Measurements from ENCODE around the gene TEKT3.

The TEKT3 gene

GRCh38 chr17:15323131-15323530, 18.3 kb downstream of the TEKT3 start:
- ATAC-seq (no peak), DNase-seq (ENCODE audit: low spot score in 2 of 2) (no peak)
- H3K27ac Mint-ChIP-seq = no peak overlapping the region
- H3K4me3 Mint-ChIP-seq = no peak overlapping the region
- H3K4me1 Mint-ChIP-seq = no peaks in the 10 kb centered on the region
- no peaks in the 10 kb centered on the region for H3K9me3 Mint-ChIP-seq
- H3K36me3 Mint-ChIP-seq = no peaks in the 10 kb centered on the region

- H3K36me3 Mint-ChIP-seq = no peaks in the 10 kb centered on the region
- DNase-seq (ENCODE audit: low spot score in 2 of 2) (no peak), ATAC-seq (no peak)
- H3K4me3 Mint-ChIP-seq = no peak overlapping the region
- no peaks in the 10 kb centered on the region for H3K9me3 Mint-ChIP-seq
- H3K27ac Mint-ChIP-seq = no peak overlapping the region
- no peaks in the 10 kb centered on the region for H3K4me1 Mint-ChIP-seq
Measured at GRCh38 chr17:15321556-15322251, 19.7 kb downstream of the TEKT3 start.

- Mint-ChIP-seq H3K9me3 (no peaks in the 10 kb centered on the region), H3K27ac (no peak overlapping the region), H3K4me1 (no peaks in the 10 kb centered on the region), H3K36me3 (no peaks in the 10 kb centered on the region), H3K4me3 (no peak overlapping the region)
- ATAC-seq = no peak
- no peak for DNase-seq (ENCODE audit: low spot score in 2 of 2)
Measured at GRCh38 chr17:15319452-15320010, 21.9 kb downstream of the TEKT3 start.

- Mint-ChIP-seq H3K9me3 (no peaks in the 10 kb centered on the region), H3K27ac (no peak overlapping the region), H3K4me1 (no peaks in the 10 kb centered on the region), H3K4me3 (no peak overlapping the region), H3K36me3 (no peaks in the 10 kb centered on the region)
- no peak for ATAC-seq
- DNase-seq (ENCODE audit: low spot score in 2 of 2) = no peak
Measured at GRCh38 chr17:15311996-15312395, 29.4 kb downstream of the TEKT3 start.

- no peak overlapping the region for H3K4me3 Mint-ChIP-seq
- no peaks in the 10 kb centered on the region for H3K36me3 Mint-ChIP-seq
Measured at GRCh38 chr17:15309793-15310192, 31.6 kb downstream of the TEKT3 start.

GRCh38 chr17:15309236-15309635, 32.2 kb downstream of the TEKT3 start:
- Mint-ChIP-seq H3K36me3 (no peaks in the 10 kb centered on the region), H3K9me3 (no peaks in the 10 kb centered on the region), H3K4me3 (no peak overlapping the region), H3K27ac (no peak overlapping the region), H3K4me1 (no peaks in the 10 kb centered on the region)
- DNase-seq (ENCODE audit: low spot score in 2 of 2) (no peak), ATAC-seq (no peak)

More at GRCh38 chr17:15309793-15310192, 31.6 kb downstream of the TEKT3 start:
- ATAC-seq = no peak
- DNase-seq (ENCODE audit: low spot score in 2 of 2) = no peak
- Mint-ChIP-seq H3K9me3 (no peaks in the 10 kb centered on the region), H3K27ac (no peak overlapping the region), H3K4me1 (no peaks in the 10 kb centered on the region)

- no peaks in the 10 kb centered on the region for H3K4me1 Mint-ChIP-seq
- DNase-seq (ENCODE audit: low spot score in 2 of 2) (no peak), ATAC-seq (no peak)
- no peaks in the 10 kb centered on the region for H3K9me3 Mint-ChIP-seq
- no peak overlapping the region for H3K4me3 Mint-ChIP-seq
- no peak overlapping the region for H3K27ac Mint-ChIP-seq
- H3K36me3 Mint-ChIP-seq = no peaks in the 10 kb centered on the region
Measured at GRCh38 chr17:15308758-15309157, 32.6 kb downstream of the TEKT3 start.

- no peak for ATAC-seq
- H3K4me1 Mint-ChIP-seq = no peaks in the 10 kb centered on the region
- no peak overlapping the region for H3K4me3 Mint-ChIP-seq
- H3K27ac Mint-ChIP-seq = no peak overlapping the region
- DNase-seq (ENCODE audit: low spot score in 2 of 2) = no peak
- no peaks in the 10 kb centered on the region for H3K36me3 Mint-ChIP-seq
- H3K9me3 Mint-ChIP-seq = no peaks in the 10 kb centered on the region
Measured at GRCh38 chr17:15307710-15308111, 33.7 kb downstream of the TEKT3 start.

- Mint-ChIP-seq H3K4me1 (no peaks in the 10 kb centered on the region), H3K27ac (no peak overlapping the region), H3K36me3 (no peaks in the 10 kb centered on the region), H3K4me3 (no peak overlapping the region), H3K9me3 (no peaks in the 10 kb centered on the region)
- no peak for DNase-seq (ENCODE audit: low spot score in 2 of 2)
- ATAC-seq = no peak
Measured at GRCh38 chr17:15303851-15304250, 37.5 kb downstream of the TEKT3 start.

- H3K4me1 Mint-ChIP-seq = no peaks in the 10 kb centered on the region
- no peak overlapping the region for H3K27ac Mint-ChIP-seq
- no peaks in the 10 kb centered on the region for H3K36me3 Mint-ChIP-seq
- no peak overlapping the region for H3K4me3 Mint-ChIP-seq
- DNase-seq (ENCODE audit: low spot score in 2 of 2) (no peak), ATAC-seq (no peak)
- H3K9me3 Mint-ChIP-seq = no peaks in the 10 kb centered on the region
Measured at GRCh38 chr17:15303268-15303667, 38.1 kb downstream of the TEKT3 start.

GRCh38 chr17:15301845-15302244, 39.6 kb downstream of the TEKT3 start:
- DNase-seq (ENCODE audit: low spot score in 2 of 2) = no peak
- Mint-ChIP-seq H3K4me1 (no peaks in the 10 kb centered on the region), H3K36me3 (no peaks in the 10 kb centered on the region), H3K4me3 (no peak overlapping the region), H3K27ac (no peak overlapping the region), H3K9me3 (no peaks in the 10 kb centered on the region)
- ATAC-seq = no peak

GRCh38 chr17:15298176-15298575, 43.2 kb downstream of the TEKT3 start:
- no peak overlapping the region for H3K27ac Mint-ChIP-seq
- no peak overlapping the region for H3K4me3 Mint-ChIP-seq
- DNase-seq (ENCODE audit: low spot score in 2 of 2) (no peak), ATAC-seq (no peak)
- no peaks in the 10 kb centered on the region for H3K4me1 Mint-ChIP-seq
- no peaks in the 10 kb centered on the region for H3K36me3 Mint-ChIP-seq
- H3K9me3 Mint-ChIP-seq = no peaks in the 10 kb centered on the region

- H3K36me3 Mint-ChIP-seq = no peaks in the 10 kb centered on the region
- no peaks in the 10 kb centered on the region for H3K9me3 Mint-ChIP-seq
- no peak for ATAC-seq
Measured at GRCh38 chr17:15293558-15293957, 47.8 kb downstream of the TEKT3 start.

GRCh38 chr17:15291674-15292361, 49.6 kb downstream of the TEKT3 start:
- Mint-ChIP-seq H3K4me1 (no peaks in the 10 kb centered on the region), H3K9me3 (no peaks in the 10 kb centered on the region), H3K36me3 (no peaks in the 10 kb centered on the region), H3K27ac (no peak overlapping the region), H3K4me3 (no peak overlapping the region)
- ATAC-seq = peak; percentile 19
- no peak for DNase-seq (ENCODE audit: low spot score in 2 of 2)

More at GRCh38 chr17:15293558-15293957, 47.8 kb downstream of the TEKT3 start:
- DNase-seq (ENCODE audit: low spot score in 2 of 2) = no peak
- Mint-ChIP-seq H3K27ac (no peak overlapping the region), H3K4me1 (no peaks in the 10 kb centered on the region), H3K4me3 (no peak overlapping the region)

- ATAC-seq (no peak), DNase-seq (ENCODE audit: low spot score in 2 of 2) (no peak)
- Mint-ChIP-seq H3K4me1 (no peaks in the 10 kb centered on the region), H3K27ac (no peak overlapping the region), H3K36me3 (no peaks in the 10 kb centered on the region), H3K9me3 (no peaks in the 10 kb centered on the region), H3K4me3 (no peak overlapping the region)
Measured at GRCh38 chr17:15290605-15291004, 50.8 kb downstream of the TEKT3 start.
